OCI-LY3 (cell line): ENCODE data around the gene MTCL1.

Source experiments
- H2AFZ ChIP-seq: fragments of 200-600, 300-600 bp; shearing (Covaris generic); 2 replicates; pipeline ENCODE4 v1.6.0; 2014; ENCODE audit warnings: antibody characterized with exemption, low read depth, low read length
- H3K27ac ChIP-seq: fragments of 200-600, 300-600 bp; sonication (generic); 2 replicates; pipeline ENCODE4 v1.5.1; 2014; ENCODE audit warnings: mild to moderate bottlenecking, low read length, moderate library complexity, mixed read lengths
- H3K27me3 ChIP-seq: fragments of 200-600, 300-600 bp; sonication (generic); 2 replicates; pipeline ENCODE4 v1.6.1; 2014; ENCODE audit warnings: low read depth, low read length, mixed read lengths
- H3K36me3 ChIP-seq: fragments of 200-600, 300-600 bp; sonication (generic); replicated peaks from 2 replicates; pipeline ENCODE3; 2014; ENCODE audit warnings: low read depth, low read length, mixed read lengths
- H3K4me1 ChIP-seq: fragments of 300-600, 200-600 bp; sonication (generic); 2 replicates; pipeline ENCODE4 v1.6.1; 2014; ENCODE audit warnings: low read length, mixed read lengths
- H3K4me2 ChIP-seq: fragments of 200-600, 300-600 bp; sonication (generic); 2 replicates; pipeline ENCODE4 v1.6.1; 2014; ENCODE audit warnings: low read length, mixed read lengths
- H3K4me3 ChIP-seq: fragments of 300-600, 200-600 bp; sonication (generic); 2 replicates; pipeline ENCODE4 v1.5.1; 2014; ENCODE audit warnings: antibody characterized with exemption, mild to moderate bottlenecking, low read length, moderate library complexity
- H3K79me2 ChIP-seq: fragments of 300-600, 200-600 bp; shearing (Covaris generic); 2 replicates; pipeline ENCODE4 v1.6.1; 2014; ENCODE audit warnings: mild to moderate bottlenecking, low read length, mixed read lengths
- H3K9ac ChIP-seq: fragments of 300-600, 200-600 bp; shearing (Covaris generic); 2 replicates; pipeline ENCODE4 v1.6.0; 2014; ENCODE audit warnings: mild to moderate bottlenecking, low read length, moderate library complexity
- H3K9me3 ChIP-seq: fragments of 200-600, 300-600 bp; shearing (Covaris generic); 2 replicates; pipeline ENCODE4 v1.6.1; 2014; ENCODE audit warnings: low read length, mixed read lengths; ENCODE audit not compliant: insufficient read depth
- H4K20me1 ChIP-seq: fragments of 200-600, 300-600 bp; sonication (generic); 2 replicates; pipeline ENCODE4 v1.6.1; 2016; ENCODE audit warnings: low read length, mixed read lengths; ENCODE audit not compliant: insufficient read depth
- CTCF ChIP-seq: fragments of 200-600, 300-600 bp; sonication (generic); IDR thresholded peaks from 2 replicates; pipeline ENCODE4 v1.5.1; 2014; ENCODE audit warnings: antibody characterized with exemption, low read length, low read depth
- EZH2phosphoT487 ChIP-seq: fragments of 200-600 bp; shearing (Covaris generic); IDR thresholded peaks from 2 replicates; pipeline ENCODE4 v1.6.1; 2018; ENCODE audit warnings: antibody characterized with exemption, mixed run types, low read depth

MTCL1 gene

DNA sequence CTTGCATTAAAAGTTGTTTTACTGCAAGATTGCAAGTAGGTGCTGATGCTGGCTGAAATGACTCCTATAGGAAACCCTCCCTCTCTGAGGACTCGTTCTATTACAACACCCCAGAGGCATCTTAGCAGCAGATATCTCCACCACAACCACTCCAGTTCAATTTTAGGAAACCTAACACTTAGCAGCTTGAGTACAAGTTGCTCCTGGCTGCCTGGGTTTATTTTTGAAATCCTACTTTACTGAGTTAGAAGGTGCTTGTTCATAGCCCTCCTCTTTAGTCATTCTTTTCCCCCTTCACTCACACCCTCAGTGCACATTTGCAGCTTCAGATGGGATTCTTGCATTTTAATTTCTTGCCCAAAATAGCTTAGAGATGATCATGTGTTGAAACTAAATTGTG, 111.5 kb downstream of the MTCL1 start:
- H3K36me3 ChIP-seq, result peaks cover 36% of the 10 kb centered on the region
- no peak overlapping the region for H3K4me3 ChIP-seq
- H4K20me1 ChIP-seq, result no peaks in the 10 kb centered on the region
- H3K4me2 ChIP-seq, result no peak overlapping the region; the same call in 1 of the 2 replicates
- no peaks in the 10 kb centered on the region for H3K79me2 ChIP-seq
- H3K9me3 ChIP-seq, result no peaks in the 10 kb centered on the region
- no peak for TF ChIP-seq EZH2phosphoT487
- TF ChIP-seq CTCF, result no peak
- no peak overlapping the region for H3K9ac ChIP-seq
- peak overlapping the region; percentile 56 for H3K27ac ChIP-seq
- peaks cover 34% of the 10 kb centered on the region for H3K4me1 ChIP-seq
- H2AFZ ChIP-seq, result no peak overlapping the region
- H3K27me3 ChIP-seq, result no peaks in the 10 kb centered on the region

DNA sequence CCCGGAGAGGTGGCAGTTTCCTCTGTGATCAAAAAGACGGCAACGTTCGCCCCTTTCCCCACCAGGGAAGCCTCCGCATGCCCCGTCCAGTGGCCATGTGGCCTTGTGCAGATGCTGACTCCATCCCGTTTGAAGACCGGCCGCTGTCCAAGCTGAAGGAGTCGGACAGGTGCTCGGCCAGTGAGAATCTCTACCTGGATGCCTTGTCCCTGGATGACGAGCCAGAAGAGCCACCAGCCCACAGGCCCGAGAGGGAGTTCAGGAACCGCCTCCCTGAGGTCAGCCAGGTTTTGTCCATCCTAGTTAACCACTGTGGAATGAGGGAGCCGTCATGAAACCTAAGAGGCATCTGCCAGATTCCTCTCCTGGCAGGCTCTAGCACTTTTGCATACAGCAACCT, 113.6 kb downstream of the MTCL1 start:
- Histone ChIP-seq H4K20me1 (no peaks in the 10 kb centered on the region), H3K4me1 (peaks cover 34% of the 10 kb centered on the region), H3K36me3 (peaks cover 29% of the 10 kb centered on the region), H3K27me3 (no peaks in the 10 kb centered on the region), H2AFZ (no peak overlapping the region), H3K4me2 (peak overlapping the region; percentile 24; the same call in 1 of the 2 replicates), H3K4me3 (no peak overlapping the region), H3K9me3 (no peaks in the 10 kb centered on the region), H3K79me2 (no peaks in the 10 kb centered on the region), H3K9ac (no peak overlapping the region), H3K27ac (peak overlapping the region; percentile 28; the same call in 1 of the 2 replicates)
- no peak for TF ChIP-seq EZH2phosphoT487
- no peak for TF ChIP-seq CTCF

DNA sequence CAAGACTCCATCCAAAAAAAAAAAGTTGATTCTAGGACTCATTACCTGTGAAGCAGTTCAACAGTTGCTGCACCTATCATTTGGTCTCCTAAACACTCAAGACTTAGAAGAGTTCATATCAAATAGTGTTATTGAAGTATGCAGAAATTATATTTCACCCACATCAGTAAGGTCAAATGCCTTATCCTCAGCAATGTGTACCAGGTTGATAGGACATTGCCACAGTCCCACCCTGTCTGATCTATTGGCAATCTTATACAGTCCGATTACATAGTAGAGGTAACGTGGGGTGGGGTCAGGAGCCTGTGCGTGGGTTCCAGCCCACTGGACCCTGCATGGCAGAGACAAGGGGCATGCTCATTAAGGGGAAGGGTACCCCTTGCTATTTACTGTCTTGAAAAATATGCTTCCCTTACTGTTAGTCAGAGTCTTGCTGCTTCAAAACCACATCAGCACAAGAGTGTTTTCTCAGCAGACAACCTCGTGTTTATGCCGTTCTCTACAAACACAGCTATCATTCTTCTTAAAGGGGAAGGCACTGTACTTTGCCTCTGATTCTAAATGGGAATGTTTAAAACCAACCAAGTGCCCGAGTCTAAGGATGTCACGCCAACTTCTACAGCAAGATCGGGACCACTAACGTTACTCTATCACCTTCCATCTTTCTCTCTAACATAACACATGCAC, 115.2 kb downstream of the MTCL1 start:
- H3K4me2 ChIP-seq, result no peak overlapping the region
- no peaks in the 10 kb centered on the region for H3K9me3 ChIP-seq
- H3K79me2 ChIP-seq, result no peaks in the 10 kb centered on the region
- H3K9ac ChIP-seq, result no peak overlapping the region
- peaks cover 25% of the 10 kb centered on the region for H3K36me3 ChIP-seq
- TF ChIP-seq EZH2phosphoT487, result no peak
- no peak for TF ChIP-seq CTCF
- no peaks in the 10 kb centered on the region for H4K20me1 ChIP-seq
- no peak overlapping the region for H2AFZ ChIP-seq
- H3K27me3 ChIP-seq, result no peaks in the 10 kb centered on the region
- H3K4me1 ChIP-seq, result peaks cover 34% of the 10 kb centered on the region
- H3K27ac ChIP-seq, result no peak overlapping the region
- no peak overlapping the region for H3K4me3 ChIP-seq

DNA sequence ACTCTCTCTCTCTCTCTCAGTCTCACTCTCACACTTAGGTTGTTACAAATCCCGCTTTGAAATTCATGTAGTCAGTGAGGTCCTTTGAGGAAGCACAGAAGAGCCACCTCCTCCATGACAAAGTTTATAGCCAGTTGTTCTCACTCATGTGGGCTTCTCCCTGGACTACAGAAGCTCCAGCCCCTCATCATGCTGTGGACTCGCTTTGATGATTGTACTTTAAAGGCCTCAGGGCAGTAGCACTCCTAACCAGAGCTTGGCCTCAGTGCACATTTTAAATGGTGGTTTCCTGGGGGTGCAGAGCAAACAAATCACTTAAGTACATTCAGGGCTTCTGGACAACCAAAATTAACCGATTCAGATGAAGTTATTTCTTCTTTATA, 115.7 kb downstream of the MTCL1 start:
- Histone ChIP-seq H3K36me3 (peaks cover 23% of the 10 kb centered on the region), H3K4me2 (no peak overlapping the region), H2AFZ (no peak overlapping the region), H3K27ac (no peak overlapping the region), H3K79me2 (no peaks in the 10 kb centered on the region), H3K9me3 (no peaks in the 10 kb centered on the region), H3K9ac (no peak overlapping the region), H3K27me3 (no peaks in the 10 kb centered on the region), H4K20me1 (no peaks in the 10 kb centered on the region), H3K4me3 (no peak overlapping the region), H3K4me1 (peaks cover 34% of the 10 kb centered on the region)
- no peak for TF ChIP-seq CTCF
- no peak for TF ChIP-seq EZH2phosphoT487
